Panc1 (cell line): ENCODE measurements around the gene GDPD3. TPM values are rescaled to one million over a fixed set of nuclear protein-coding genes. Genes with fewer than 3 reads are reported as not detected.
"Not testable (repeated sequence)": the region's sequence is repeated elsewhere in the genome, so short reads cannot be mapped to it uniquely, and the experiment has no call there.

ENCODE experiments used
- ATAC-seq: fragments of 200-7000 bp; cut with Tn5 transposase; 2 replicates; pipeline ENCODE4 v1.9.1; 2020; ENCODE audit warnings: mild to moderate bottlenecking, moderate library complexity
- BruUV-seq: library from RNA; stranded (reverse); fragments of 400-500 nt; replicated peaks from 2 replicates; lab custom pipeline; 2021; lab: Mats Ljungman, UMichigan
- CTCF ChIA-PET: fragments of 300-600 bp; sonication (Branson Sonifier 250); formaldehyde crosslinking; loops from one replicate; lab custom pipeline; 2022; ENCODE audit warnings: antibody characterized with exemption; lab: Charles Lee
- POLR2A ChIA-PET: fragments of 300-600 bp; sonication (Branson Sonifier 250); formaldehyde crosslinking; loops from one replicate; lab custom pipeline; 2022; ENCODE audit warnings: antibody characterized with exemption; lab: Charles Lee
- DNase-seq: peaks from one replicate; pipeline ENCODE4 v3.0.0-alpha.2; 2010; ENCODE audit warnings: low read depth, low spot score
- H3K27ac ChIP-seq: 2 replicates; pipeline ENCODE4 v1.5.1; 2011; ENCODE audit warnings: mild to moderate bottlenecking, low read length, inconsistent platforms
- H3K27me3 ChIP-seq: fragments of 200-500 bp; sonication (Bioruptor generic); 2 replicates; pipeline ENCODE4 v1.6.0; 2014; ENCODE audit warnings: low read length, inconsistent platforms; ENCODE audit not compliant: control insufficient read depth, insufficient read depth
- H3K36me3 ChIP-seq: fragments of 200-500 bp; sonication (Bioruptor generic); 2 replicates; pipeline ENCODE4 v1.5.1; 2014; ENCODE audit warnings: inconsistent platforms, mild to moderate bottlenecking, low read length, moderate library complexity; ENCODE audit not compliant: control insufficient read depth, insufficient read depth
- H3K4me1 ChIP-seq: 2 replicates; pipeline ENCODE4 v1.5.1; 2011; ENCODE audit warnings: inconsistent platforms, mild to moderate bottlenecking, low read length, moderate library complexity; ENCODE audit not compliant: control insufficient read depth, insufficient read depth
- H3K4me3 ChIP-seq, 2 experiments: 2 replicates each; pipeline ENCODE4 v1.5.1; 2011 to 2012; ENCODE audit warnings: low read depth in 2 of 2, low read length in 2 of 2, mild to moderate bottlenecking in 2 of 2, inconsistent platforms in 1 of 2, moderate library complexity in 1 of 2
- H3K9me3 ChIP-seq: fragments of 200-500 bp; sonication (Bioruptor generic); 2 replicates; pipeline ENCODE4 v1.5.1; 2014; ENCODE audit warnings: low read depth, mild to moderate bottlenecking, inconsistent platforms, low read length, moderate library complexity; ENCODE audit not compliant: control insufficient read depth, insufficient read depth
- CTCF ChIP-seq: fragments of 450-650 bp; IDR thresholded peaks from 2 replicates; pipeline ENCODE4 v1.5.1; 2017; ENCODE audit warnings: mild to moderate bottlenecking
- POLR2AphosphoS5 ChIP-seq: IDR thresholded peaks from 2 replicates; pipeline ENCODE4 v1.6.1; 2012; ENCODE audit warnings: mild to moderate bottlenecking, low read depth, low read length, moderate library complexity
- REST ChIP-seq, 2 experiments: IDR thresholded peaks; 2 replicates each; pipeline ENCODE4 v1.6.1; 2011 to 2012; ENCODE audit warnings: low read depth in 2 of 2, control low read depth in 1 of 2, low read length in 1 of 2, mild to moderate bottlenecking in 1 of 2, moderate library complexity in 1 of 2; ENCODE audit not compliant: insufficient read depth in 1 of 2
- SIN3A ChIP-seq: IDR thresholded peaks from 2 replicates; pipeline ENCODE4 v1.6.1; 2012; ENCODE audit warnings: low read depth, mild to moderate bottlenecking, low read length, moderate library complexity, borderline replicate concordance; ENCODE audit not compliant: insufficient read depth
- TCF7L2 ChIP-seq: IDR thresholded peaks from 2 replicates; pipeline ENCODE4 v1.6.1; 2011; ENCODE audit warnings: mild to moderate bottlenecking, low read depth, low read length, inconsistent platforms
- in situ Hi-C: cut with HindIII; loops from 2 replicates; pipeline ENCODE4 v1.10.0; 2016; ENCODE audit warnings: low sequenced_read_pairs, low pct_unique_long_range_greater_than_20kb
- intact Hi-C: fragments of 100-400 bp; cut with micrococcal nuclease; formaldehyde crosslinking; loops from one replicate; pipeline ENCODE4 v1.10.0; 2022; ENCODE audit not compliant: unreplicated experiment
- total RNA-seq: library from RNA; stranded (reverse); gene quantifications from one replicate; pipeline ENCODE4 v1.2.1, GENCODE V29; 2021; ENCODE audit not compliant: unreplicated experiment

GDPD3 gene
- total RNA-seq, 1 experiment from 2014 or later: 2.5 TPM

GRCh38 chr16:30116291-30117207 is 3.2 kb upstream of the GDPD3 start:
- ATAC-seq (no peak), DNase-seq (no peak)
- ChIA-PET CTCF (interaction anchor here (0.5 to 0.6 kb wide), 4 partner anchors 43 to 274 kb away, joined by 3 to 4 read pairs (median 4); no protein-coding TSS in a partner anchor), POLR2A (no interaction called here)
- Histone ChIP-seq H3K27ac (no peak overlapping the region), H3K27me3 (no peaks in the 10 kb centered on the region), H3K4me3 (no peak overlapping the region), H3K36me3 (no peaks in the 10 kb centered on the region), H3K4me1 (no peaks in the 10 kb centered on the region; the same call in 1 of the 2 replicates), H3K9me3 (no peaks in the 10 kb centered on the region)
- in situ Hi-C loops: no loop called here
- no TSS peak for BruUV-seq
- TF ChIP-seq POLR2AphosphoS5: no peak
- TF ChIP-seq SIN3A: no peak
- TF ChIP-seq REST (IDR thresholded peaks at IDR 0.05; ENCODE audit: insufficient read depth in 1 of 2, low read depth in 2 of 2, low read length in 1 of 2): no peak
- TF ChIP-seq TCF7L2: no peak
- TF ChIP-seq CTCF: no peak
- intact Hi-C loops: no loop called here

- ChIA-PET POLR2A (no interaction called here), CTCF (no interaction called here)
- ATAC-seq (no peak), DNase-seq (no peak)
- no peaks in the 10 kb centered on the region for H3K27me3 ChIP-seq
- no TSS peak for BruUV-seq
- intact Hi-C loops: no loop called here
- no peak overlapping the region for H3K27ac ChIP-seq
- no peaks in the 10 kb centered on the region for H3K36me3 ChIP-seq
- no peaks in the 10 kb centered on the region for H3K4me1 ChIP-seq
- H3K9me3 ChIP-seq: no peaks in the 10 kb centered on the region
- in situ Hi-C loops: no loop called here
- no peak overlapping the region for H3K4me3 ChIP-seq
- TF ChIP-seq TCF7L2 (no peak), REST (IDR thresholded peaks at IDR 0.05; ENCODE audit: insufficient read depth in 1 of 2, low read depth in 2 of 2, low read length in 1 of 2) (no peak), SIN3A (no peak), POLR2AphosphoS5 (no peak), CTCF (no peak)
These were observed 1.9 kb upstream of the GDPD3 start for GRCh38 chr16:30115238-30115637.

- H3K36me3 ChIP-seq, H3K4me1 ChIP-seq, POLR2A ChIA-PET, H3K9me3 ChIP-seq, in situ Hi-C loops, H3K4me3 ChIP-seq, intact Hi-C loops, ATAC-seq, H3K27me3 ChIP-seq, DNase-seq, H3K27ac ChIP-seq, BruUV-seq: not testable (repeated sequence)
- CTCF ChIA-PET: interaction anchor here (0.6 kb wide), 1 partner anchor 63 kb away, joined by 3 read pairs; no protein-coding TSS in a partner anchor
These were observed 1.5 kb upstream of the GDPD3 start for GRCh38 chr16:30114833-30115232.
